ENCODE data around the gene LEP. TPM values are rescaled to one million over a fixed set of nuclear protein-coding genes. Genes with fewer than 3 reads are reported as not detected.

LEP gene
- total RNA-seq, 1 experiment from 2014 or later: not detected

DNA sequence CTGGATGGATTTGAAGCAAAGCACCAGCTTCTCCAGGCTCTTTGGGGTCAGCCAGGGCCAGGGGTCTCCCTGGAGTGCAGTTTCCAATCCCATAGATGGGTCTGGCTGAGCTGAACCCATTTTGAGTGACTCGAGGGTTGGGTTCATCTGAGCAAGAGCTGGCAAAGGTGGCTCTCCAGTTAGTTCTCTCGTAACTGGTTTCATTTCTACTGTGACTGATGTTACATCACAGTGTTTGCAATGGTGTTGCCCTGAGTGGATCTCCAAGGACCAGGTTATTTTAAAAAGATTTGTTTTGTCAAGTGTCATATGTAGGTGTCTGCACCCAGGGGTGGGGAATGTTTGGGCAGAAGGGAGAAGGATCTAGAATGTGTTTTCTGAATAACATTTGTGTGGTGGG lies 14.2 kb downstream of the LEP start (continued):
- TF ChIP-seq, protein P1, sequence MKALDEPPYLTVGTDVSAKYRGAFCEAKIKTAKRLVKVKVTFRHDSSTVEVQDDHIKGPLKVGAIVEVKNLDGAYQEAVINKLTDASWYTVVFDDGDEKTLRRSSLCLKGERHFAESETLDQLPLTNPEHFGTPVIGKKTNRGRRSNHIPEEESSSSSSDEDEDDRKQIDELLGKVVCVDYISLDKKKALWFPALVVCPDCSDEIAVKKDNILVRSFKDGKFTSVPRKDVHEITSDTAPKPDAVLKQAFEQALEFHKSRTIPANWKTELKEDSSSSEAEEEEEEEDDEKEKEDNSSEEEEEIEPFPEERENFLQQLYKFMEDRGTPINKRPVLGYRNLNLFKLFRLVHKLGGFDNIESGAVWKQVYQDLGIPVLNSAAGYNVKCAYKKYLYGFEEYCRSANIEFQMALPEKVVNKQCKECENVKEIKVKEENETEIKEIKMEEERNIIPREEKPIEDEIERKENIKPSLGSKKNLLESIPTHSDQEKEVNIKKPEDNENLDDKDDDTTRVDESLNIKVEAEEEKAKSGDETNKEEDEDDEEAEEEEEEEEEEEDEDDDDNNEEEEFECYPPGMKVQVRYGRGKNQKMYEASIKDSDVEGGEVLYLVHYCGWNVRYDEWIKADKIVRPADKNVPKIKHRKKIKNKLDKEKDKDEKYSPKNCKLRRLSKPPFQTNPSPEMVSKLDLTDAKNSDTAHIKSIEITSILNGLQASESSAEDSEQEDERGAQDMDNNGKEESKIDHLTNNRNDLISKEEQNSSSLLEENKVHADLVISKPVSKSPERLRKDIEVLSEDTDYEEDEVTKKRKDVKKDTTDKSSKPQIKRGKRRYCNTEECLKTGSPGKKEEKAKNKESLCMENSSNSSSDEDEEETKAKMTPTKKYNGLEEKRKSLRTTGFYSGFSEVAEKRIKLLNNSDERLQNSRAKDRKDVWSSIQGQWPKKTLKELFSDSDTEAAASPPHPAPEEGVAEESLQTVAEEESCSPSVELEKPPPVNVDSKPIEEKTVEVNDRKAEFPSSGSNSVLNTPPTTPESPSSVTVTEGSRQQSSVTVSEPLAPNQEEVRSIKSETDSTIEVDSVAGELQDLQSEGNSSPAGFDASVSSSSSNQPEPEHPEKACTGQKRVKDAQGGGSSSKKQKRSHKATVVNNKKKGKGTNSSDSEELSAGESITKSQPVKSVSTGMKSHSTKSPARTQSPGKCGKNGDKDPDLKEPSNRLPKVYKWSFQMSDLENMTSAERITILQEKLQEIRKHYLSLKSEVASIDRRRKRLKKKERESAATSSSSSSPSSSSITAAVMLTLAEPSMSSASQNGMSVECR (CRISPR knock-in tag; IDR thresholded peaks at IDR 0.05; ENCODE audit: borderline replicate concordance): no peak
- TF ChIP-seq GTF2I (CRISPR knock-in tag; conservative IDR thresholded peaks at IDR 0.05): no peak

GRCh38 chr7:128257458-128257857 lies 16.4 kb downstream of the LEP start:
- Mint-ChIP-seq H3K27me3 (ENCODE audit: low read depth) (no peaks in the 10 kb centered on the region; the same call in 1 of the 2 replicates), H3K27ac (no peak overlapping the region)
- CTCF ChIA-PET: interaction anchor here (0.7 kb wide), 2 partner anchors 10 to 1017 kb away, joined by 3 to 5 read pairs; no protein-coding TSS in a partner anchor

More at GRCh38 chr7:128257458-128257857, 16.4 kb downstream of the LEP start:
- no peak for DNase-seq (ENCODE audit: low spot score)
- POLR2A ChIA-PET: interaction anchor here (0.6 kb wide), 1 partner anchor 46 kb away, joined by 3 read pairs; no protein-coding TSS in a partner anchor
- TF ChIP-seq RELA (CRISPR knock-in tag; IDR thresholded peaks at IDR 0.05; ENCODE audit: borderline replicate concordance): no peak
- no peak for TF ChIP-seq CREM (CRISPR knock-in tag; IDR thresholded peaks at IDR 0.05)
- no peak for TF ChIP-seq ZNF425 (CRISPR knock-in tag; conservative IDR thresholded peaks at IDR 0.05)
- no peak for TF ChIP-seq SP1 (CRISPR knock-in tag; conservative IDR thresholded peaks at IDR 0.05)
- TF ChIP-seq SMAD3 (CRISPR knock-in tag; IDR thresholded peaks at IDR 0.05; ENCODE audit: borderline replicate concordance): no peak
- no peak for TF ChIP-seq ETV6 (CRISPR knock-in tag; IDR thresholded peaks at IDR 0.05)
- no peak for TF ChIP-seq ZNF532 (CRISPR knock-in tag; IDR thresholded peaks at IDR 0.05; ENCODE audit: borderline replicate concordance)
- TF ChIP-seq ZBTB43 (CRISPR knock-in tag; IDR thresholded peaks at IDR 0.05): no peak
- TF ChIP-seq, protein P2, sequence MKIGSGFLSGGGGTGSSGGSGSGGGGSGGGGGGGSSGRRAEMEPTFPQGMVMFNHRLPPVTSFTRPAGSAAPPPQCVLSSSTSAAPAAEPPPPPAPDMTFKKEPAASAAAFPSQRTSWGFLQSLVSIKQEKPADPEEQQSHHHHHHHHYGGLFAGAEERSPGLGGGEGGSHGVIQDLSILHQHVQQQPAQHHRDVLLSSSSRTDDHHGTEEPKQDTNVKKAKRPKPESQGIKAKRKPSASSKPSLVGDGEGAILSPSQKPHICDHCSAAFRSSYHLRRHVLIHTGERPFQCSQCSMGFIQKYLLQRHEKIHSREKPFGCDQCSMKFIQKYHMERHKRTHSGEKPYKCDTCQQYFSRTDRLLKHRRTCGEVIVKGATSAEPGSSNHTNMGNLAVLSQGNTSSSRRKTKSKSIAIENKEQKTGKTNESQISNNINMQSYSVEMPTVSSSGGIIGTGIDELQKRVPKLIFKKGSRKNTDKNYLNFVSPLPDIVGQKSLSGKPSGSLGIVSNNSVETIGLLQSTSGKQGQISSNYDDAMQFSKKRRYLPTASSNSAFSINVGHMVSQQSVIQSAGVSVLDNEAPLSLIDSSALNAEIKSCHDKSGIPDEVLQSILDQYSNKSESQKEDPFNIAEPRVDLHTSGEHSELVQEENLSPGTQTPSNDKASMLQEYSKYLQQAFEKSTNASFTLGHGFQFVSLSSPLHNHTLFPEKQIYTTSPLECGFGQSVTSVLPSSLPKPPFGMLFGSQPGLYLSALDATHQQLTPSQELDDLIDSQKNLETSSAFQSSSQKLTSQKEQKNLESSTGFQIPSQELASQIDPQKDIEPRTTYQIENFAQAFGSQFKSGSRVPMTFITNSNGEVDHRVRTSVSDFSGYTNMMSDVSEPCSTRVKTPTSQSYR (CRISPR knock-in tag; IDR thresholded peaks at IDR 0.05): no peak
- no peak for TF ChIP-seq ZNF219 (CRISPR knock-in tag; IDR thresholded peaks at IDR 0.05; ENCODE audit: borderline replicate concordance)
- TF ChIP-seq USF1 (CRISPR knock-in tag; IDR thresholded peaks at IDR 0.05): no peak
- Mint-ChIP-seq H3K4me1 (peaks cover 21% of the 10 kb centered on the region), H3K36me3 (no peaks in the 10 kb centered on the region), H3K4me3 (no peak overlapping the region), H3K9me3 (peaks cover 16% of the 10 kb centered on the region)
- no peak for ATAC-seq

Data from WTC11 (cell line).